ENCODE measurements around the gene MGP. TPM values are rescaled to one million over a fixed set of nuclear protein-coding genes. Genes with fewer than 3 reads are reported as not detected.

The MGP gene
- total and polyA plus RNA-seq, 7 experiments from 2014 or later = 0.48 to 4.1 (median 1.1) TPM; not detected in 3

GRCh38 chr12:14900521-14901227, 15.0 kb upstream of the MGP start:
- H3K4me3 Mint-ChIP-seq = no peak overlapping the region
- peaks cover 6 to 35% (median 21%) of the 10 kb centered on the region in 7 donors for H3K4me1 Mint-ChIP-seq
- H3K9me3 Mint-ChIP-seq = peaks cover 0 to 2% (median 0%) of the 10 kb centered on the region in 11 donors
- Histone ChIP-seq H3K4me1 (ENCODE audit: control insufficient read depth in 2 of 2, insufficient read depth in 2 of 2, low read length in 2 of 2) (peaks cover 0 to 3% of the 10 kb centered on the region in 2 donors), H3K4me3 (ENCODE audit: low read length) (no peak overlapping the region), H3K27ac (ENCODE audit: low read depth, low read length) (no peak overlapping the region), H3K36me3 (ENCODE audit: control insufficient read depth in 2 of 3, insufficient read depth in 3 of 3, low read length in 3 of 3) (no peaks in the 10 kb centered on the region), H3K9me3 (ENCODE audit: control insufficient read depth in 2 of 3, low read length in 3 of 3) (no peaks in the 10 kb centered on the region), H3K27me3 (ENCODE audit: control insufficient read depth in 2 of 2, insufficient read depth in 2 of 2, low read length in 2 of 2) (no peaks in the 10 kb centered on the region)
- DNase-seq (no peak), ATAC-seq (no peak)
- ChIA-PET CTCF (interaction anchor here (0.5 kb wide), 1 partner anchor 107 kb away, joined by 3 read pairs; no protein-coding TSS in a partner anchor), POLR2A (interaction anchor here (0.6 to 1.0 kb wide), 2 partner anchors 9 to 54 kb away, joined by 3 read pairs; no protein-coding TSS in a partner anchor)
- no peak overlapping the region for H3K27ac Mint-ChIP-seq
- H3K27me3 Mint-ChIP-seq = no peaks in the 10 kb centered on the region
- intact Hi-C loops (cut with micrococcal nuclease) = loop anchor here in 1 of 2 donors (2.0 kb wide), 2 partner anchors 16 to 20 kb away; partner anchors contain the start of gene MGP
- H3K36me3 Mint-ChIP-seq = peaks cover 0 to 23% (median 16%) of the 10 kb centered on the region in 5 donors

GRCh38 chr12:14896521-14897169, 11.0 kb upstream of the MGP start:
- no peak overlapping the region for H3K27ac ChIP-seq (ENCODE audit: low read depth, low read length)
- ChIA-PET CTCF (interaction anchor here (0.6 kb wide), 1 partner anchor 90 kb away, joined by 3 read pairs; no protein-coding TSS in a partner anchor), POLR2A (no interaction called here)
- no peaks in the 10 kb centered on the region for H3K4me1 ChIP-seq (ENCODE audit: control insufficient read depth in 2 of 2, insufficient read depth in 2 of 2, low read length in 2 of 2)
- no peaks in the 10 kb centered on the region for H3K9me3 ChIP-seq (ENCODE audit: control insufficient read depth in 2 of 3, low read length in 3 of 3)
- no peaks in the 10 kb centered on the region for H3K27me3 Mint-ChIP-seq
- no peak overlapping the region for H3K27ac Mint-ChIP-seq
- H3K4me3 Mint-ChIP-seq = no peak overlapping the region
- peaks cover 0 to 14% (median 9%) of the 10 kb centered on the region in 5 donors for H3K36me3 Mint-ChIP-seq
- intact Hi-C loops (cut with micrococcal nuclease) = loop anchor here in 1 of 2 donors (1.0 kb wide), 1 partner anchor 8 kb away; no protein-coding TSS in a partner anchor
- no peaks in the 10 kb centered on the region for H3K27me3 ChIP-seq (ENCODE audit: control insufficient read depth in 2 of 2, insufficient read depth in 2 of 2, low read length in 2 of 2)
- no peak for ATAC-seq
- DNase-seq = no peak
- H3K4me3 ChIP-seq (ENCODE audit: low read length) = no peak overlapping the region
- peaks cover 0 to 10% (median 3%) of the 10 kb centered on the region in 7 donors for H3K4me1 Mint-ChIP-seq
- peaks cover 0 to under 1% (median 0%) of the 10 kb centered on the region in 11 donors for H3K9me3 Mint-ChIP-seq
- H3K36me3 ChIP-seq (ENCODE audit: control insufficient read depth in 2 of 3, insufficient read depth in 3 of 3, low read length in 3 of 3) = no peaks in the 10 kb centered on the region

DNA sequence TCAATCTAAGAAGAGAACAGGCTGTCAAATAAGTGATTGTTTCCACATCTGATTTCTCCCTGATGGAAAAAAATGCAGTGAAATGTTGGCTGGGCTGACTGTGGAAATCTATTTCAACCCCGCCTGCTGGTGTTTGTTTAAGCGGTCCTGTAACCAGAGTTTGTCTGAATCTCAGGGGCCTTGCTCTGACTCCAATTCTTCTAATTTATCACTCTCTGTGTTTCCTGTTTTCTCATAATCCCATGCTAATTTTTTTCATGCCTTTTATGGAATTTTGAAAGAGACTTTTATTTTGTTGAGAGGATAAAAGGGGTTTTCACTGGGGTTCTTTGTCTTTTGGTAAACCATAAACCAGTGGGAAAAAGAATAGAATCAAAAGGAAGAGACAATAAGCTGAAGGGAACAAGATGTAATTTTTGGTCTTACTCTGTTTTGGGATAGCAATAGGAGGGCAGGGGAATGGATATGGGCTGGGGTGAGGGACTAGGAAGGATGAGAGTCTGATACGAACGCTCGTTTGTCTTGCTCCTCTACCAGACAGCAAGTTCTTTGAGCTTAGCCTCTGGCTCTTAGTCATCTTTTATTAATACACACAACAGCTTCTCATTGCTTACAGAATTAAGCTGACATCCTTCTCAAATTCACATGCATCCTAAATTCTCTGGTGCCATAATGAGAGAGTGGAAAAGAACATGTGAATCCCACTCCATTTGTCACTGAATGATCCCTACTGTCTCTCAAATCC, 8.0 kb upstream of the MGP start:
- Histone ChIP-seq H3K27ac (ENCODE audit: low read depth, low read length) (no peak overlapping the region), H3K4me1 (ENCODE audit: control insufficient read depth in 2 of 2, insufficient read depth in 2 of 2, low read length in 2 of 2) (no peaks in the 10 kb centered on the region), H3K27me3 (ENCODE audit: control insufficient read depth in 2 of 2, insufficient read depth in 2 of 2, low read length in 2 of 2) (no peaks in the 10 kb centered on the region), H3K4me3 (ENCODE audit: low read length) (no peak overlapping the region), H3K9me3 (ENCODE audit: control insufficient read depth in 2 of 3, low read length in 3 of 3) (no peaks in the 10 kb centered on the region), H3K36me3 (ENCODE audit: control insufficient read depth in 2 of 3, insufficient read depth in 3 of 3, low read length in 3 of 3) (no peaks in the 10 kb centered on the region)
- Mint-ChIP-seq H3K4me1 (no peaks in the 10 kb centered on the region), H3K36me3 (peaks cover 0 to 4% (median 3%) of the 10 kb centered on the region in 5 donors), H3K4me3 (no peak overlapping the region), H3K27me3 (peaks cover 0 to 9% (median 0%) of the 10 kb centered on the region in 5 donors), H3K9me3 (no peaks in the 10 kb centered on the region), H3K27ac (peak overlapping the region in 1 of 9 donors; percentile 56)
- ChIA-PET POLR2A (interaction anchor here (2.3 kb wide), 1 partner anchor 9 kb away, joined by 5 read pairs; no protein-coding TSS in a partner anchor), CTCF (interaction anchor here (0.6 kb wide), 1 partner anchor 55 kb away, joined by 3 read pairs; no protein-coding TSS in a partner anchor)
- DNase-seq = no peak
- intact Hi-C loops (cut with micrococcal nuclease) = no loop called here
- ATAC-seq = no peak

GRCh38 chr12:14892726-14893505, 7.3 kb upstream of the MGP start:
- intact Hi-C loops (cut with micrococcal nuclease) = no loop called here
- Histone ChIP-seq H3K27ac (ENCODE audit: low read depth, low read length) (no peak overlapping the region), H3K4me1 (ENCODE audit: control insufficient read depth in 2 of 2, insufficient read depth in 2 of 2, low read length in 2 of 2) (no peaks in the 10 kb centered on the region), H3K9me3 (ENCODE audit: control insufficient read depth in 2 of 3, low read length in 3 of 3) (no peaks in the 10 kb centered on the region), H3K27me3 (ENCODE audit: control insufficient read depth in 2 of 2, insufficient read depth in 2 of 2, low read length in 2 of 2) (no peaks in the 10 kb centered on the region), H3K4me3 (ENCODE audit: low read length) (no peak overlapping the region), H3K36me3 (ENCODE audit: control insufficient read depth in 2 of 3, insufficient read depth in 3 of 3, low read length in 3 of 3) (no peaks in the 10 kb centered on the region)
- no peak for ATAC-seq
- no peaks in the 10 kb centered on the region for H3K9me3 Mint-ChIP-seq
- DNase-seq = no peak
- peaks cover 0 to 4% (median 0%) of the 10 kb centered on the region in 7 donors for H3K4me1 Mint-ChIP-seq
- H3K4me3 Mint-ChIP-seq = no peak overlapping the region
- POLR2A ChIA-PET = interaction anchor here (0.7 to 2.3 kb wide), 3 partner anchors 8 to 647 kb away, joined by 3 to 5 read pairs (median 4); no protein-coding TSS in a partner anchor
- peaks cover 0 to 8% (median 3%) of the 10 kb centered on the region in 5 donors for H3K36me3 Mint-ChIP-seq
- H3K27me3 Mint-ChIP-seq = peaks cover 0 to 15% (median 0%) of the 10 kb centered on the region in 5 donors
- CTCF ChIA-PET = interaction anchor here (0.5 to 1.1 kb wide), 3 partner anchors 23 to 148 kb away, joined by 3 to 4 read pairs (median 3); a partner anchor contains a TSS
- H3K27ac Mint-ChIP-seq = no peak overlapping the region

DNA sequence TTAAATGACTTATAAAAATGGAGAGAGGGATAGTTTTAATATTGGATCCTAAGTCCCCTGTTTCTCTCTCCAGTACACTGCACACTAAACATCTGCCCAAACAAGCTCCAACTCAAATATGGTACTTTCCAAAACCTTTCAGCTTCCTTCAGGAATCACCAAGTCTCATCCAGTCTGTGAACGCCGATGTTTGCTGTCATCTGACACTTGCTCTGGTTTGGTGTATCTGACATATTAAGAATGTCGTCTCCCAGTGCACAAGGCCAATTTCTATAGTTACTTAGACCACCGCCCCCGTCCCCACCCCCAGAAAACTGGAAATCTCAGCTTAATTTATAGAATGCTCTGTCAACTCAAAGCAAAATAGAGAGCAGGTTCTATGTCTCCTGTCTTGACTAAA, 5.0 kb upstream of the MGP start:
- no peak for ATAC-seq
- POLR2A ChIA-PET = interaction anchor here (1.3 kb wide), 1 partner anchor 103 kb away, joined by 3 read pairs; no protein-coding TSS in a partner anchor

More for the DNA sequence above, 5.0 kb upstream of the MGP start:
- H3K27me3 Mint-ChIP-seq = peaks cover 0 to 23% (median 4%) of the 10 kb centered on the region in 5 donors
- H3K4me1 ChIP-seq (ENCODE audit: control insufficient read depth in 2 of 2, insufficient read depth in 2 of 2, low read length in 2 of 2) = peaks cover 0 to under 1% of the 10 kb centered on the region in 2 donors
- no peaks in the 10 kb centered on the region for H3K27me3 ChIP-seq (ENCODE audit: control insufficient read depth in 2 of 2, insufficient read depth in 2 of 2, low read length in 2 of 2)
- H3K9me3 Mint-ChIP-seq = peaks cover 0 to 1% (median 0%) of the 10 kb centered on the region in 11 donors
- no peak for DNase-seq
- no peak overlapping the region for H3K4me3 Mint-ChIP-seq
- H3K36me3 ChIP-seq (ENCODE audit: control insufficient read depth in 2 of 3, insufficient read depth in 3 of 3, low read length in 3 of 3) = no peaks in the 10 kb centered on the region
- H3K27ac Mint-ChIP-seq = no peak overlapping the region
- H3K27ac ChIP-seq (ENCODE audit: low read depth, low read length) = no peak overlapping the region
- no peak overlapping the region for H3K4me3 ChIP-seq (ENCODE audit: low read length)
- H3K36me3 Mint-ChIP-seq = peaks cover 0 to 8% (median 3%) of the 10 kb centered on the region in 5 donors
- no peaks in the 10 kb centered on the region for H3K9me3 ChIP-seq (ENCODE audit: control insufficient read depth in 2 of 3, low read length in 3 of 3)
- intact Hi-C loops (cut with micrococcal nuclease) = no loop called here
- H3K4me1 Mint-ChIP-seq = peaks cover under 1 to 13% (median 12%) of the 10 kb centered on the region in 7 donors
- CTCF ChIA-PET = no interaction called here

Measured in naive thymus-derived CD4-positive, alpha-beta T cell (primary cell).